Lower leg skin (tissue), 3 donors: ENCODE measurements around the gene NCKAP5.

Experiments
- POLR2A ChIP-seq, 2 donors: fragments of 450-650 bp; IDR thresholded peaks; one replicate each; pipeline ENCODE4 v1.6.1; 2016 to 2017; ENCODE audit warnings: antibody characterized with exemption in 2 of 2, mild to moderate bottlenecking in 1 of 2, moderate library complexity in 1 of 2
- TF ChIP-seq, protein P1 (sequence below), 3 donors: fragments of 450-650 bp; IDR thresholded peaks; one replicate each; pipeline ENCODE4 v1.5.1; 2016; ENCODE audit warnings: antibody characterized with exemption in 3 of 3, mild to moderate bottlenecking in 3 of 3, moderate library complexity in 2 of 3

DNA sequence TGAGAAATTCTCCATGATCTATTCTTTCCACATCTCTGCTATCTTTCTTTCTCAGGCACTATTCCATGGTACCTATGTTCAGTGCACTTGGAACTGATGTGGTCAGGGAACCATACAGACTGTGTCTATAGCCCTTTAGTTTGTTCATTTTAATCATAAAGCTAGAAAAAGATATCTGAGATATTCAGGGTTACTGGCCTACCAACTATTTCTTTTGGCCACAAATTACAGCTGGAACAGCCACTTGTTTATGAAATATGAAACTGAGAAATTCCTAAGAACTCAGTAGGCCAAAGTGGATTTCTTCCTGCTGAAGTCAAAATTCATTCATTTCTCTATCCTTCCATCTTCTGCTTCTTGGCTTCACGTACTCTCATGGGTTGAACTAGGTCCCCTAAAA, 875.4 kb downstream of the NCKAP5 start:
- TF ChIP-seq, protein P1, sequence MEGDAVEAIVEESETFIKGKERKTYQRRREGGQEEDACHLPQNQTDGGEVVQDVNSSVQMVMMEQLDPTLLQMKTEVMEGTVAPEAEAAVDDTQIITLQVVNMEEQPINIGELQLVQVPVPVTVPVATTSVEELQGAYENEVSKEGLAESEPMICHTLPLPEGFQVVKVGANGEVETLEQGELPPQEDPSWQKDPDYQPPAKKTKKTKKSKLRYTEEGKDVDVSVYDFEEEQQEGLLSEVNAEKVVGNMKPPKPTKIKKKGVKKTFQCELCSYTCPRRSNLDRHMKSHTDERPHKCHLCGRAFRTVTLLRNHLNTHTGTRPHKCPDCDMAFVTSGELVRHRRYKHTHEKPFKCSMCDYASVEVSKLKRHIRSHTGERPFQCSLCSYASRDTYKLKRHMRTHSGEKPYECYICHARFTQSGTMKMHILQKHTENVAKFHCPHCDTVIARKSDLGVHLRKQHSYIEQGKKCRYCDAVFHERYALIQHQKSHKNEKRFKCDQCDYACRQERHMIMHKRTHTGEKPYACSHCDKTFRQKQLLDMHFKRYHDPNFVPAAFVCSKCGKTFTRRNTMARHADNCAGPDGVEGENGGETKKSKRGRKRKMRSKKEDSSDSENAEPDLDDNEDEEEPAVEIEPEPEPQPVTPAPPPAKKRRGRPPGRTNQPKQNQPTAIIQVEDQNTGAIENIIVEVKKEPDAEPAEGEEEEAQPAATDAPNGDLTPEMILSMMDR (IDR thresholded peaks at IDR 0.05), result no peak
- no peak for TF ChIP-seq POLR2A (IDR thresholded peaks at IDR 0.05)
